SK-N-SH (cell line): ENCODE results near the gene ZNF3. TPM values are rescaled to one million over a fixed set of nuclear protein-coding genes. Genes with fewer than 3 reads are reported as not detected.

ENCODE experiments used
- CTCF ChIA-PET: fragments of 300-600, 350-600 bp; formaldehyde crosslinking; extraction: SDS; loops from one replicate; lab custom pipeline; 2021; lab: Yijun Ruan, JAX
- POLR2A ChIA-PET: fragments of 350-600 bp; sonication (Branson Sonifier 250); formaldehyde crosslinking; extraction: SDS; loops from one replicate; lab custom pipeline; 2020; ENCODE audit warnings: antibody characterized with exemption, inconsistent platforms; lab: Yijun Ruan, JAX
- DNase-seq: peaks from one replicate; pipeline ENCODE4 v3.0.0; 2012
- H2AFZ ChIP-seq: fragments of 200-600 bp; sonication (generic); 2 replicates; pipeline ENCODE4 v1.8.1; 2016; ENCODE audit warnings: antibody characterized with exemption, mild to moderate bottlenecking, low read depth
- H3F3A ChIP-seq: fragments of 200-600 bp; sonication (generic); replicated peaks from 2 replicates; pipeline ENCODE3; 2016; ENCODE audit warnings: antibody characterized with exemption, mild to moderate bottlenecking; ENCODE audit not compliant: insufficient read depth
- H3K27ac ChIP-seq, 2 experiments: fragments of 200-500 bp in 1 of 2; fragments of 200-600 bp in 1 of 2; sonication (Bioruptor generic) in 1 of 2; sonication (generic), shearing (Covaris generic) in 1 of 2; 2 replicates each; pipeline versions ENCODE4 v1.5.1 to v1.6.1; 2014 to 2016; ENCODE audit warnings: low read depth in 2 of 2, inconsistent platforms in 1 of 2, low read length in 1 of 2, mild to moderate bottlenecking in 1 of 2, mixed read lengths in 1 of 2
- H3K27me3 ChIP-seq: fragments of 200-600 bp; sonication (generic), shearing (Covaris generic); 2 replicates; pipeline ENCODE4 v1.6.1; 2016; ENCODE audit warnings: mixed run types; ENCODE audit not compliant: insufficient read depth
- H3K36me3 ChIP-seq, 2 experiments: fragments of 200-500 bp in 1 of 2; fragments of 200-600 bp in 1 of 2; sonication (Bioruptor generic) in 1 of 2; sonication (generic) in 1 of 2; replicated peaks in 1 of 2; 2 replicates each; pipeline versions ENCODE3 to v1.5.1; 2014 to 2016; ENCODE audit warnings: low read length in 1 of 2, mild to moderate bottlenecking in 1 of 2; ENCODE audit not compliant: insufficient read depth in 2 of 2, control insufficient read depth in 1 of 2
- H3K4me1 ChIP-seq, 2 experiments: fragments of 200-500 bp in 1 of 2; fragments of 200-600 bp in 1 of 2; sonication (Bioruptor generic) in 1 of 2; sonication (generic), shearing (Covaris generic) in 1 of 2; 2 replicates each; pipeline versions ENCODE4 v1.5.1 to v1.6.1; 2014 to 2016; ENCODE audit warnings: low read depth in 1 of 2, low read length in 1 of 2, mixed run types in 1 of 2; ENCODE audit not compliant: insufficient read depth in 2 of 2, control insufficient read depth in 1 of 2
- H3K4me2 ChIP-seq: fragments of 200-600 bp; sonication (generic), shearing (Covaris generic); 2 replicates; pipeline ENCODE4 v1.6.1; 2017; ENCODE audit warnings: mixed run types
- H3K4me3 ChIP-seq, 2 experiments: fragments of 200-500 bp in 1 of 2; fragments of 200-600 bp in 1 of 2; sonication (Bioruptor generic) in 1 of 2; sonication (generic), shearing (Covaris generic) in 1 of 2; 2 replicates each; pipeline versions ENCODE4 v1.5.1 to v1.8.1; 2014 to 2016; ENCODE audit warnings: low read depth in 2 of 2, inconsistent platforms in 1 of 2, low read length in 1 of 2, mild to moderate bottlenecking in 1 of 2, mixed read lengths in 1 of 2, moderate library complexity in 1 of 2
- H3K79me2 ChIP-seq: fragments of 200-600 bp; sonication (generic); 2 replicates; pipeline ENCODE4 v1.8.1; 2017; ENCODE audit warnings: mild to moderate bottlenecking; ENCODE audit not compliant: insufficient read depth
- H3K9ac ChIP-seq: fragments of 200-600 bp; sonication (generic); 2 replicates; pipeline ENCODE4 v1.6.1; 2017; ENCODE audit warnings: mixed run types
- H3K9me2 ChIP-seq: fragments of 200-600 bp; sonication (generic); 2 replicates; pipeline ENCODE4 v1.6.1; 2017; ENCODE audit warnings: mixed run types
- H3K9me3 ChIP-seq: fragments of 200-600 bp; sonication (generic); 2 replicates; pipeline ENCODE4 v1.6.1; 2017; ENCODE audit warnings: mixed run types, mild to moderate bottlenecking, moderate library complexity
- H4K20me1 ChIP-seq: fragments of 200-600 bp; sonication (generic); 2 replicates; pipeline ENCODE4 v1.6.1; 2017; ENCODE audit warnings: mild to moderate bottlenecking, mixed run types; ENCODE audit not compliant: insufficient read depth
- CTCF ChIP-seq: fragments of 200-600 bp; sonication (generic); IDR thresholded peaks from 2 replicates; pipeline ENCODE4 v1.6.1; 2017; ENCODE audit warnings: antibody characterized with exemption, mild to moderate bottlenecking, moderate library complexity
- EP300 ChIP-seq, 2 experiments: IDR thresholded peaks; 2 replicates each; pipeline versions ENCODE4 v1.4.0 to v1.6.1; 2012; ENCODE audit warnings: borderline replicate concordance in 1 of 2, low read depth in 1 of 2, low read length in 1 of 2
- EZH2phosphoT487 ChIP-seq: fragments of 200-600 bp; sonication (generic); IDR thresholded peaks from 2 replicates; pipeline ENCODE4 v1.6.1; 2017; ENCODE audit warnings: low read depth, mixed run types, mild to moderate bottlenecking, antibody characterized with exemption, moderate library complexity, borderline replicate concordance
- FOSL2 ChIP-seq: IDR thresholded peaks from 2 replicates; pipeline ENCODE4 v1.4.0; 2012; ENCODE audit warnings: low read depth, mild to moderate bottlenecking, moderate library complexity, borderline replicate concordance
- GABPA ChIP-seq: IDR thresholded peaks from 2 replicates; pipeline ENCODE4 v1.4.0; 2012; ENCODE audit warnings: low read depth, mild to moderate bottlenecking
- GATA2 ChIP-seq: sonication (generic); formaldehyde crosslinking; IDR thresholded peaks from 2 replicates; pipeline ENCODE4 v1.5.0; 2020; ENCODE audit warnings: mild to moderate bottlenecking, missing genetic modification reagents
- IRF3 ChIP-seq: fragments of 150-350 bp; IDR thresholded peaks from 2 replicates; pipeline ENCODE4 v1.6.1; 2016; ENCODE audit warnings: mild to moderate bottlenecking, low read depth, low read length
- MXI1 ChIP-seq: IDR thresholded peaks from 2 replicates; pipeline ENCODE4 v1.6.1; 2012; ENCODE audit warnings: mild to moderate bottlenecking, low read depth, low read length, improper control_type of control experiment
- NFIC ChIP-seq: IDR thresholded peaks from 2 replicates; pipeline ENCODE4 v1.4.0; 2012; ENCODE audit warnings: borderline replicate concordance
- NRF1 ChIP-seq: IDR thresholded peaks from 2 replicates; pipeline ENCODE4 v1.6.1; 2012; ENCODE audit warnings: low read depth, mild to moderate bottlenecking, low read length
- POLR2AphosphoS5 ChIP-seq: IDR thresholded peaks from 2 replicates; pipeline ENCODE4 v1.6.1; 2012; ENCODE audit warnings: low read depth, low read length
- RCOR1 ChIP-seq: fragments of 150-350 bp; IDR thresholded peaks from 2 replicates; pipeline ENCODE4 v1.6.1; 2017; ENCODE audit warnings: antibody characterized with exemption, low read length
- RFX5 ChIP-seq: IDR thresholded peaks from 2 replicates; pipeline ENCODE4 v1.6.1; 2012; ENCODE audit warnings: mild to moderate bottlenecking, improper control_type of control experiment, low read length
- SIN3A ChIP-seq: IDR thresholded peaks from 2 replicates; pipeline ENCODE4 v1.6.1; 2012; ENCODE audit warnings: low read depth, mild to moderate bottlenecking, low read length, moderate library complexity, borderline replicate concordance
- SMC3 ChIP-seq: IDR thresholded peaks from 2 replicates; pipeline ENCODE4 v1.6.1; 2012; ENCODE audit warnings: low read depth, low read length, improper control_type of control experiment
- TEAD4 ChIP-seq: IDR thresholded peaks from 2 replicates; pipeline ENCODE4 v1.4.0; 2012; ENCODE audit warnings: mild to moderate bottlenecking, borderline replicate concordance; ENCODE audit not compliant: insufficient read depth
- YY1 ChIP-seq: IDR thresholded peaks from 2 replicates; pipeline ENCODE4 v1.4.0; 2012; ENCODE audit warnings: low read depth, mild to moderate bottlenecking
- ZBTB33 ChIP-seq: IDR thresholded peaks from 2 replicates; pipeline ENCODE4 v1.4.0; 2012; ENCODE audit warnings: low read depth, borderline replicate concordance
- WGBS: methylation state at CpG from one replicate; pipeline ENCODE4 v1.1.6; 2017; ENCODE audit warnings: low lambda C conversion rate; 5-methylcytosine and 5-hydroxymethylcytosine counted together
- polyA plus RNA-seq, 3 experiments: library from polyadenylated mRNA; depleted of rRNA; stranded (reverse); fragments of >200 nt; gene quantifications; 2 replicates each; pipeline ENCODE4 v1.2.3, GENCODE V29; 2012
- TF ChIP-seq, protein P1 (sequence below): IDR thresholded peaks from 2 replicates; pipeline ENCODE4 v1.4.0; 2012; ENCODE audit warnings: low read depth

Gene ZNF3
- polyA plus RNA-seq, 1 of the 3 experiments (the other 2 are of a cell fraction), result 30.5 TPM

DNA sequence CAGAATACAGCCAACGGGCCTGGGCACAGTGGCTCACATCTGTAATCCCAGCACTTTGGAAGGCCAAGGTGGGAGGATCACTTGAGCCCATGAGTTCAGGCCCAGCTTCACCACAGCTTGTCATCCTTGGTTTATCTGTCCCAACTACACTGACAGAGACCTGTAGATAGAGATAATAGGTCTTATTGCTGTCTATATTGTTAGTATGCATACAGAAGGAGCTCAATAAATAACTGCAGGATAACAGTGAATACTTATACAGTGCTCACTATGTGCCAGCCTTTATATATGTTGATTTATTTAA is 39.2 kb upstream of the ZNF3 start (continued):
- TF ChIP-seq IRF3, result no peak
- no peak for TF ChIP-seq SIN3A
- no peak for TF ChIP-seq FOSL2
- no peak for TF ChIP-seq GABPA
- TF ChIP-seq TEAD4, result no peak
- no peak for TF ChIP-seq CTCF
- TF ChIP-seq SMC3, result no peak
- TF ChIP-seq, all 33 proteins: peak for 0

GRCh38 chr7:100119970-100120732 is 38.6 kb upstream of the ZNF3 start:
- Histone ChIP-seq H3K9me2 (no peaks in the 10 kb centered on the region), H3K36me3 (peaks cover 13 to 28% of the 10 kb centered on the region in 2 experiments), H3F3A (peaks cover 31% of the 10 kb centered on the region), H4K20me1 (no peaks in the 10 kb centered on the region), H3K4me3 (peak overlapping the region; percentile 69 to 97), H3K4me2 (peak overlapping the region; percentile 96), H3K9ac (peak overlapping the region; percentile 78), H3K4me1 (peaks cover 3 to 11% of the 10 kb centered on the region in 2 experiments; a peak in 2 of 4 replicates), H3K27me3 (no peaks in the 10 kb centered on the region), H3K9me3 (no peaks in the 10 kb centered on the region), H3K27ac (peak overlapping the region; percentile 84), H3K79me2 (peaks cover 60% of the 10 kb centered on the region), H2AFZ (peak overlapping the region; percentile 93)
- TF ChIP-seq SMC3 (no peak), MXI1 (0 out of 2 replicates have a peak, but pooled peaks have one; percentile 7), EZH2phosphoT487 (no peak), YY1 (no peak), ZBTB33 (no peak), POLR2AphosphoS5 (no peak), GABPA (no peak; the same call in 1 of the 2 replicates), NFIC (peak; percentile 26; the same call in 1 of the 2 replicates), IRF3 (no peak), RCOR1 (0 out of 2 replicates have a peak, but pooled peaks have one; percentile 1), GATA2 (CRISPR knock-in tag) (no peak), RFX5 (no peak), EP300 (IDR thresholded peaks at IDR 0.05; ENCODE audit: borderline replicate concordance in 1 of 2, low read depth in 1 of 2, low read length in 1 of 2) (no peak), NRF1 (no peak)
- TF ChIP-seq, protein P1, sequence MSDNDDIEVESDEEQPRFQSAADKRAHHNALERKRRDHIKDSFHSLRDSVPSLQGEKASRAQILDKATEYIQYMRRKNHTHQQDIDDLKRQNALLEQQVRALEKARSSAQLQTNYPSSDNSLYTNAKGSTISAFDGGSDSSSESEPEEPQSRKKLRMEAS, result no peak; the same call in 1 of the 2 replicates
- DNase-seq, result peak; percentile 80
- ChIA-PET POLR2A (interaction anchor here (1.1 to 2.5 kb wide), 3 partner anchors 14 to 29 kb away, joined by 3 to 15 read pairs (median 3); partner anchors contain the start of genes AP4M1, LAMTOR4 and MCM7), CTCF (interaction anchor here (1.0 to 5.0 kb wide), 7 partner anchors 9 to 330 kb away, joined by 3 to 40 read pairs (median 4); no protein-coding TSS in a partner anchor)
- WGBS, result 21% methylated on average over 19 of the region's 19 CpGs
